ENCODE data around the gene CCDC57. TPM values are rescaled to one million over a fixed set of nuclear protein-coding genes. Genes with fewer than 3 reads are reported as not detected.

CCDC57 gene
- total and polyA plus RNA-seq, 9 of the 15 experiments (the other 6 are each of a cell fraction or from before 2014, with no cell fraction given) = 0.83 to 36.2 (median 13.6) TPM

DNA sequence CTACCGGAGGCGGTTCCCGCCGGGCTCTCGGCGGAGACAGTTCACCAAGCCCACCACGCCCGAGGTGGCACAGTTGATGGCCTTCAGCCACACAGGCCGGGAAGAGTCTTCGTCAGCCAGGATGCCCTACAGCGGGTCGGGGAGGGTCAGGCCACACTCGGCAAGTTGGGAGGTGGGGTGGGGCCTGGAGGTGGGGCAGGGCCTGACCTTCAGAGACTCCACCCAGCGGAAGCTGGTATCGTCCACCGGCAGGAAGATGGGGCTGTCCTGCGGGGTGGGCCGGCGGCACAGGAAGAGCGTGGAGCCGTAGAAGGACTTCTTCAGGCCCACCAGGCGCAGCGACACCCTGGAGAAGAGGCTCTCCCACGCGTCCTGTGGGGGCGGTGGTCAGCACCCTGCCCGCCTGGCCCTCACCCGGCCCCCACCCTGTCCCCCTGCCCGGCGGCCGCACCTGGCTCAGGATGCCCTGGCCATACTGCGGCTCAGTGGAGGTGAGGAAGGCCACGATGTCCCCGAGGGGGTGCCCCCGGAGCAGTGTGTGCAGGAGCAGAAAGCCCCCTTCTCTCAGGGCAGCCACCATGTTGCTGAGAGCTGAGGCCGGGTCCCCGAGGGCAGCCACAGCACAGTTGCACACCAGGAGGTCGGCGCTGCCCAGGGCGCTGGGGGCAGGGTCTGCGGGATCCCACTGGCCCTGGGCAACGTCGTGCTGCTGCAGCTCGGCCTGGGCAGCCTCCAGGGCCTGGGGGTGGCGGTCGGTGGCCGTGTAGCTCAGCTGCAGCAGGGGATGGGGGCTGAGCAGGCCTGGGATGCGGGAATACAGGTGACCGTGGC lies 127.4 kb downstream of the CCDC57 start (continued):
- TF ChIP-seq NCOA2 (IDR thresholded peaks at IDR 0.05; ENCODE audit: partially characterized antibody in 2 of 2) (no peak), BCLAF1 (IDR thresholded peaks at IDR 0.05; ENCODE audit: borderline replicate concordance in 1 of 2, control insufficient read depth in 1 of 2, low read depth in 2 of 2, low read length in 1 of 2) (no peak), E2F6 (IDR thresholded peaks at IDR 0.05; ENCODE audit: borderline replicate concordance in 1 of 2, extremely low read depth in 1 of 2, insufficient read depth in 1 of 2, insufficient read length in 1 of 2, low read depth in 1 of 2, low read length in 1 of 2, poor library complexity in 1 of 2, severe bottlenecking in 1 of 2) (no peak), ZNF398 (CRISPR knock-in tag; IDR thresholded peaks at IDR 0.05) (no peak), DPF2 (IDR thresholded peaks at IDR 0.05) (no peak), SAFB (IDR thresholded peaks at IDR 0.05; ENCODE audit: borderline replicate concordance, low read depth, low read length) (no peak; the same call in 1 of the 2 replicates), ZNF655 (CRISPR knock-in tag; IDR thresholded peaks at IDR 0.05) (no peak), NELFE (IDR thresholded peaks at IDR 0.05; ENCODE audit: insufficient read depth, insufficient read length) (no peak), POLR2G (IDR thresholded peaks at IDR 0.05; ENCODE audit: low read depth, low read length) (peak; percentile 63), SUPT5H (IDR thresholded peaks at IDR 0.05) (peak; percentile 21; the same call in 1 of the 2 replicates)
